HepG2 (cell line): ENCODE measurements around the gene RAC3. TPM values are rescaled to one million over a fixed set of nuclear protein-coding genes. Genes with fewer than 3 reads are reported as not detected.
A peak's percentile ranks its signal among the peaks of the same experiment; 100 is the strongest.

ENCODE experiments used
- BCL6 ChIP-seq: IDR thresholded peaks from 2 replicates; pipeline ENCODE4 v1.6.1; 2016; ENCODE audit warnings: missing genetic modification reagents, missing compliant biosample characterization
- DMAP1 ChIP-seq: IDR thresholded peaks from 2 replicates; pipeline ENCODE4 v1.6.1; 2016
- DNMT1 ChIP-seq: sonication (generic); formaldehyde crosslinking; IDR thresholded peaks from 2 replicates; pipeline ENCODE4 v1.5.1; 2020; ENCODE audit warnings: mild to moderate bottlenecking, missing genetic modification reagents
- PHB2 ChIP-seq: fragments of 450-650 bp; IDR thresholded peaks from 2 replicates; pipeline ENCODE4 v1.6.1; 2018; ENCODE audit not compliant: partially characterized antibody
- SIN3A ChIP-seq: IDR thresholded peaks from 2 replicates; pipeline ENCODE4 v1.6.1; 2011; ENCODE audit warnings: low read depth, mild to moderate bottlenecking, control low read depth, low read length, borderline replicate concordance
- SPEN ChIP-seq: sonication (generic); formaldehyde crosslinking; IDR thresholded peaks from 2 replicates; pipeline ENCODE4 v1.5.1; 2020; ENCODE audit warnings: low read depth, mild to moderate bottlenecking, missing genetic modification reagents
- THAP11 ChIP-seq: IDR thresholded peaks from 2 replicates; pipeline ENCODE4 v1.6.1; 2016; ENCODE audit warnings: missing biosample characterization, missing genetic modification reagents
- TP53 ChIP-seq: sonication (generic); formaldehyde crosslinking; conservative IDR thresholded peaks from 2 replicates; pipeline ENCODE4 v1.4.0; 2020; ENCODE audit warnings: missing genetic modification reagents
- ZBTB3 ChIP-seq: sonication (generic); formaldehyde crosslinking; IDR thresholded peaks from 2 replicates; pipeline ENCODE4 v1.4.0; 2020; ENCODE audit warnings: low read depth, mild to moderate bottlenecking, moderate library complexity, missing genetic modification reagents, borderline replicate concordance
- ZBTB38 ChIP-seq: sonication (generic); formaldehyde crosslinking; IDR thresholded peaks from 2 replicates; pipeline ENCODE4 v1.5.1; 2020; ENCODE audit warnings: mild to moderate bottlenecking, missing genetic modification reagents
- ZFP62 ChIP-seq: sonication (generic); formaldehyde crosslinking; IDR thresholded peaks from 2 replicates; pipeline ENCODE4 v1.4.0; 2020; ENCODE audit warnings: missing genetic modification reagents
- ZFP82 ChIP-seq: sonication (generic); formaldehyde crosslinking; IDR thresholded peaks from 2 replicates; pipeline ENCODE4 v1.5.1; 2020; ENCODE audit warnings: mild to moderate bottlenecking, missing genetic modification reagents, borderline replicate concordance
- ZNF143 ChIP-seq: sonication (generic); formaldehyde crosslinking; IDR thresholded peaks from 2 replicates; pipeline ENCODE4 v1.4.0; 2020; ENCODE audit warnings: missing genetic modification reagents
- ZSCAN21 ChIP-seq: sonication (generic); formaldehyde crosslinking; IDR thresholded peaks from 2 replicates; pipeline ENCODE4 v1.8.0; 2022; ENCODE audit warnings: mild to moderate bottlenecking, missing genetic modification reagents, moderate library complexity, borderline replicate concordance
- ZSCAN31 ChIP-seq: sonication (generic); formaldehyde crosslinking; IDR thresholded peaks from 2 replicates; pipeline ENCODE4 v1.5.0; 2020; ENCODE audit warnings: low read depth, mild to moderate bottlenecking, missing genetic modification reagents
- polyA plus RNA-seq, 8 experiments: library from polyadenylated mRNA; depleted of rRNA in 3 of 8; stranded (reverse) in 7 of 8; unstranded in 1 of 8; fragments of >200 nt; fragmentation: Illumina TruSeq in 4 of 8; extraction: Trizol in 4 of 8; gene quantifications; 2 replicates each; pipeline versions ENCODE4 v1.2.1 to v1.2.3, GENCODE V29; 2011 to 2016; ENCODE audit warnings: low read depth in 4 of 8, missing spikeins in 1 of 8, mixed read lengths in 1 of 8; ENCODE audit not compliant: insufficient read depth in 1 of 8
- total RNA-seq, 5 experiments: library from RNA; depleted of rRNA; stranded (reverse); fragments of >200 nt; fragmentation: Illumina TruSeq; extraction: Trizol; gene quantifications; 2 replicates each; pipeline ENCODE4 v1.2.3, GENCODE V29; 2016; ENCODE audit warnings: low read depth in 1 of 5
- TF ChIP-seq, protein P1 (sequence below): sonication (generic); IDR thresholded peaks from 2 replicates; pipeline ENCODE4 v1.6.1; 2016; ENCODE audit warnings: low read depth, borderline replicate concordance
- TF ChIP-seq, protein P2 (sequence below): IDR thresholded peaks from 2 replicates; pipeline ENCODE4 v1.6.1; 2016; ENCODE audit warnings: mild to moderate bottlenecking, missing biosample characterization, missing genetic modification reagents
- TF ChIP-seq, protein P3 (sequence below): sonication (generic); formaldehyde crosslinking; IDR thresholded peaks from 2 replicates; pipeline ENCODE4 v1.5.0; 2020; ENCODE audit warnings: mild to moderate bottlenecking, missing genetic modification reagents, moderate library complexity
- TF ChIP-seq, protein P4 (sequence below): sonication (generic); formaldehyde crosslinking; IDR thresholded peaks from 2 replicates; pipeline ENCODE4 v1.5.1; 2020; ENCODE audit warnings: mild to moderate bottlenecking, missing genetic modification reagents, borderline replicate concordance
- TF ChIP-seq, protein P5 (sequence below): IDR thresholded peaks from 2 replicates; pipeline ENCODE4 v1.6.1; 2016; ENCODE audit warnings: low read depth, borderline replicate concordance

RAC3 gene
- total and polyA plus RNA-seq, 2 of the 13 experiments (the other 11 are each of a cell fraction or from before 2014, with no cell fraction given), result 10.5 to 21.3 TPM

DNA sequence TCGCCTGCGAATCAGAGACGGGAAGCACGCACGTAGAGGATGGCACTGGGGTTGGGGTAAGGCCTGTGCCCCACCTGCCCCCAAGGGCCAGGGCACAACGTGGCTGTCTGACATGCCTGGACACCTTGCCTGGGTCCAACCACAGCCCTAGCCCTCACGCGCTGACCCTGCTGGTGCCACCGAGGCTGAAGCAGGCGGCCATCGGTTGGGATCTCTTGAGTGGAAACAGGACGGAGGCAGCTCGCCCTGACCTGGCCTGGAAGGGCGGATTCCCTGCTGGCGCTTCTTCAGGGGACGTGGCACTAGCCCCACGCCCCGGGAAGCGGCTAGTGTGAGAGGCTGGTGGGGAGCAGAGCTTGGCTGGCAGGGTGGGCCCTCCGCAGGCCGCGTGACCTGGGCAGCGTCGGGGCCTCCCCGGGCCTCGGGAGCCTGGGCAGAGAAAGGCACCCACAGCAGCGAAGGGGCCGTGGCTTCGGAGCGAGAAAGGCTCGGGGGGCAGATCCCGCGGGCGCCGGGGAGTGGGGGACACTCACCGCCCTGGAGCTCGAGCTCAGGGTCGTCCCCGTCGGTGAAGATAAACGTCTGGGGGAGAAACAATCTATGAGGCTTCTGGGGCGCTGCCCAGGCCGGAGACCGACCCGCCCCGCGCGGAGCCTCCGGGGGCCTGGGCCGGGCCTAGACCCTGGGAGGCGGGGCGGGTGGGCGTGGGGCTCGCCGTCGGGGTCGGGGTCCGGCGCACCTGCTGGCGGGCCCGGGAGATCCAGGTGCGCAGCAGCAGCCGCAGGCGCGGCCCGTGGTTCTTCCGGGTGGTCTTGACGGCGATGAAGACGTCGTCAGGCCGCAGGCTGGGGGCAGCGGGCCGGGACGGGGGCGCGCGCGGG lies 19.5 kb downstream of the RAC3 start (continued):
- TF ChIP-seq, protein P1, sequence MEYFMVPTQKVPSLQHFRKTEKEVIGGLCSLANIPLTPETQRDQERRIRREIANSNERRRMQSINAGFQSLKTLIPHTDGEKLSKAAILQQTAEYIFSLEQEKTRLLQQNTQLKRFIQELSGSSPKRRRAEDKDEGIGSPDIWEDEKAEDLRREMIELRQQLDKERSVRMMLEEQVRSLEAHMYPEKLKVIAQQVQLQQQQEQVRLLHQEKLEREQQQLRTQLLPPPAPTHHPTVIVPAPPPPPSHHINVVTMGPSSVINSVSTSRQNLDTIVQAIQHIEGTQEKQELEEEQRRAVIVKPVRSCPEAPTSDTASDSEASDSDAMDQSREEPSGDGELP, result no peak
- TF ChIP-seq ZFP82 (CRISPR knock-in tag) (0 out of 2 replicates have a peak, but pooled peaks have one; percentile 53), DNMT1 (CRISPR knock-in tag) (peak; percentile 87), BCL6 (CRISPR knock-in tag) (0 out of 2 replicates have a peak, but pooled peaks have one; percentile 15), THAP11 (CRISPR knock-in tag) (peak; percentile 6; the same call in 1 of the 2 replicates), ZSCAN21 (peak; percentile 46; the same call in 1 of the 2 replicates), SPEN (CRISPR knock-in tag) (peak; percentile 58), DMAP1 (CRISPR knock-in tag) (peak; percentile 67; the same call in 1 of the 2 replicates), TP53 (CRISPR knock-in tag) (0 out of 2 replicates have a peak, but pooled peaks have one; percentile 38), ZFP62 (CRISPR knock-in tag) (no peak), ZNF143 (CRISPR knock-in tag) (no peak), SIN3A (0 out of 2 replicates have a peak, but pooled peaks have one; percentile 12), PHB2 (no peak), ZBTB38 (peak; percentile 94), ZSCAN31 (CRISPR knock-in tag) (peak; percentile 72; the same call in 1 of the 2 replicates), ZBTB3 (CRISPR knock-in tag) (0 out of 2 replicates have a peak, but pooled peaks have one; percentile 48)
- TF ChIP-seq, protein P2, sequence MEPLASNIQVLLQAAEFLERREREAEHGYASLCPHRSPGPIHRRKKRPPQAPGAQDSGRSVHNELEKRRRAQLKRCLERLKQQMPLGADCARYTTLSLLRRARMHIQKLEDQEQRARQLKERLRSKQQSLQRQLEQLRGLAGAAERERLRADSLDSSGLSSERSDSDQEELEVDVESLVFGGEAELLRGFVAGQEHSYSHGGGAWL (CRISPR knock-in tag), result 0 out of 2 replicates have a peak, but pooled peaks have one; percentile 48
- TF ChIP-seq, protein P3, sequence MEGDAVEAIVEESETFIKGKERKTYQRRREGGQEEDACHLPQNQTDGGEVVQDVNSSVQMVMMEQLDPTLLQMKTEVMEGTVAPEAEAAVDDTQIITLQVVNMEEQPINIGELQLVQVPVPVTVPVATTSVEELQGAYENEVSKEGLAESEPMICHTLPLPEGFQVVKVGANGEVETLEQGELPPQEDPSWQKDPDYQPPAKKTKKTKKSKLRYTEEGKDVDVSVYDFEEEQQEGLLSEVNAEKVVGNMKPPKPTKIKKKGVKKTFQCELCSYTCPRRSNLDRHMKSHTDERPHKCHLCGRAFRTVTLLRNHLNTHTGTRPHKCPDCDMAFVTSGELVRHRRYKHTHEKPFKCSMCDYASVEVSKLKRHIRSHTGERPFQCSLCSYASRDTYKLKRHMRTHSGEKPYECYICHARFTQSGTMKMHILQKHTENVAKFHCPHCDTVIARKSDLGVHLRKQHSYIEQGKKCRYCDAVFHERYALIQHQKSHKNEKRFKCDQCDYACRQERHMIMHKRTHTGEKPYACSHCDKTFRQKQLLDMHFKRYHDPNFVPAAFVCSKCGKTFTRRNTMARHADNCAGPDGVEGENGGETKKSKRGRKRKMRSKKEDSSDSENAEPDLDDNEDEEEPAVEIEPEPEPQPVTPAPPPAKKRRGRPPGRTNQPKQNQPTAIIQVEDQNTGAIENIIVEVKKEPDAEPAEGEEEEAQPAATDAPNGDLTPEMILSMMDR (CRISPR knock-in tag), result 0 out of 2 replicates have a peak, but pooled peaks have one; percentile 11
- TF ChIP-seq, protein P4, sequence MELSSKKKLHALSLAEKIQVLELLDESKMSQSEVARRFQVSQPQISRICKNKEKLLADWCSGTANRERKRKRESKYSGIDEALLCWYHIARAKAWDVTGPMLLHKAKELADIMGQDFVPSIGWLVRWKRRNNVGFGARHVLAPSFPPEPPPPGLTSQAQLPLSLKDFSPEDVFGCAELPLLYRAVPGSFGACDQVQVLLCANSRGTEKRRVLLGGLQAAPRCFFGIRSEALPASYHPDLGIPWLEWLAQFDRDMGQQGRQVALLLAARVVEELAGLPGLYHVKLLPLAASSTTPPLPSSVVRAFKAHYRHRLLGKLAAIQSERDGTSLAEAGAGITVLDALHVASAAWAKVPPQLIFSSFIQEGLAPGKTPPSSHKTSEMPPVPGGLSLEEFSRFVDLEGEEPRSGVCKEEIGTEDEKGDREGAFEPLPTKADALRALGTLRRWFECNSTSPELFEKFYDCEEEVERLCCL (CRISPR knock-in tag), result 0 out of 2 replicates have a peak, but pooled peaks have one; percentile 45
- TF ChIP-seq, protein P5, sequence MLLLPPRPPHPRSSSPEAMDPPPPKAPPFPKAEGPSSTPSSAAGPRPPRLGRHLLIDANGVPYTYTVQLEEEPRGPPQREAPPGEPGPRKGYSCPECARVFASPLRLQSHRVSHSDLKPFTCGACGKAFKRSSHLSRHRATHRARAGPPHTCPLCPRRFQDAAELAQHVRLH (CRISPR knock-in tag), result no peak
